8988T (cell line): ENCODE data around the gene PLPPR3.
A peak's percentile ranks its signal among the peaks of the same experiment; 100 is the strongest.
"Not testable (repeated sequence)": the region's sequence is repeated elsewhere in the genome, so short reads cannot be mapped to it uniquely, and the experiment has no call there.

Source experiments
- DNase-seq: peaks from one replicate; pipeline ENCODE4 v3.0.0; 2011

Gene PLPPR3

GRCh38 chr19:821825-822503 lies at the start of gene PLPPR3:
Gene PLPPR3, minus strand, starts transcription at chr19:821955. Its CDS starts 396 bp downstream, at chr19:821559.
- DNase-seq = peak; percentile 38

GRCh38 chr19:870963-871401 lies 49.2 kb upstream of the PLPPR3 start:
- DNase-seq = no peak

GRCh38 chr19:870314-870713 lies 48.6 kb upstream of the PLPPR3 start:
- DNase-seq = no peak

GRCh38 chr19:869245-870177 lies 47.8 kb upstream of the PLPPR3 start:
- no peak for DNase-seq

GRCh38 chr19:868458-869244 lies 46.9 kb upstream of the PLPPR3 start:
- no peak for DNase-seq

GRCh38 chr19:867855-868457 lies 46.2 kb upstream of the PLPPR3 start:
- DNase-seq = no peak

GRCh38 chr19:867301-867793 lies 45.6 kb upstream of the PLPPR3 start:
- no peak for DNase-seq

- DNase-seq = no peak
Measured at GRCh38 chr19:866769-867300, 45.1 kb upstream of the PLPPR3 start.

GRCh38 chr19:863315-863620 lies 41.5 kb upstream of the PLPPR3 start:
- no peak for DNase-seq

GRCh38 chr19:862581-863314 lies 41.0 kb upstream of the PLPPR3 start:
- no peak for DNase-seq

- peak; percentile 81 for DNase-seq
Measured at GRCh38 chr19:861756-862580, 40.2 kb upstream of the PLPPR3 start.

- no peak for DNase-seq
Measured at GRCh38 chr19:861141-861755, 39.5 kb upstream of the PLPPR3 start.

- DNase-seq = no peak
Measured at GRCh38 chr19:858868-859843, 37.4 kb upstream of the PLPPR3 start, which contains the start of gene CFD. Gene CFD, plus strand, starts transcription at chr19:859664. Its CDS starts 26 bp downstream, at chr19:859690.

- DNase-seq = no peak
Measured at GRCh38 chr19:858284-858683, 36.5 kb upstream of the PLPPR3 start.

GRCh38 chr19:855566-856120 lies 33.9 kb upstream of the PLPPR3 start:
- no peak for DNase-seq

- no peak for DNase-seq
Measured at GRCh38 chr19:855142-855541, 33.4 kb upstream of the PLPPR3 start.

GRCh38 chr19:854549-854948 lies 32.8 kb upstream of the PLPPR3 start:
- DNase-seq = no peak

- DNase-seq = not testable (repeated sequence)
Measured at GRCh38 chr19:853614-854220, 32.0 kb upstream of the PLPPR3 start.
